Glomerular visceral epithelial cell (primary cell): ENCODE data around the gene SLC25A26.

Source experiments
- DNase-seq: peaks from one replicate; pipeline ENCODE4 v3.0.0-alpha.2; 2016; ENCODE audit errors: extremely low spot score

The SLC25A26 gene

GRCh38 chr3:66371432-66371831 lies 150.6 kb downstream of the SLC25A26 start:
- no peak for DNase-seq

GRCh38 chr3:66372681-66373350 lies 152.0 kb downstream of the SLC25A26 start:
- DNase-seq = peak; percentile 2

GRCh38 chr3:66376568-66376967 lies 155.8 kb downstream of the SLC25A26 start:
- DNase-seq = peak; percentile 28

- no peak for DNase-seq
Observed at GRCh38 chr3:66377800-66378199, 157.0 kb downstream of the SLC25A26 start.

- no peak for DNase-seq
Observed at GRCh38 chr3:66378256-66378655, 157.5 kb downstream of the SLC25A26 start.

- DNase-seq = no peak
Observed at GRCh38 chr3:66379565-66379964, 158.8 kb downstream of the SLC25A26 start.

- DNase-seq = no peak
Observed at GRCh38 chr3:66380200-66380932, 159.6 kb downstream of the SLC25A26 start.

GRCh38 chr3:66381626-66382025 lies 160.8 kb downstream of the SLC25A26 start:
- DNase-seq = no peak

- DNase-seq = no peak
Observed at GRCh38 chr3:66382142-66382541, 161.3 kb downstream of the SLC25A26 start.

GRCh38 chr3:66383023-66383422 lies 162.2 kb downstream of the SLC25A26 start:
- DNase-seq = no peak

- DNase-seq = no peak
Observed at GRCh38 chr3:66383998-66384745, 163.4 kb downstream of the SLC25A26 start.

GRCh38 chr3:66385066-66385465 lies 164.3 kb downstream of the SLC25A26 start:
- DNase-seq = no peak

GRCh38 chr3:66386011-66386924 lies 165.5 kb downstream of the SLC25A26 start:
- no peak for DNase-seq

- DNase-seq = no peak
Observed at GRCh38 chr3:66386925-66387650, 166.3 kb downstream of the SLC25A26 start.

GRCh38 chr3:66390013-66390412 lies 169.2 kb downstream of the SLC25A26 start:
- DNase-seq = no peak

- DNase-seq = no peak
Observed at GRCh38 chr3:66392512-66392911, 171.7 kb downstream of the SLC25A26 start.

GRCh38 chr3:66392966-66393332 lies 172.1 kb downstream of the SLC25A26 start:
- no peak for DNase-seq

- no peak for DNase-seq
Observed at GRCh38 chr3:66393333-66394005, 172.7 kb downstream of the SLC25A26 start.

GRCh38 chr3:66394019-66394752 lies 173.4 kb downstream of the SLC25A26 start:
- no peak for DNase-seq

- no peak for DNase-seq
Observed at GRCh38 chr3:66394753-66395249, 174.0 kb downstream of the SLC25A26 start.
